Stimulated activated CD8-positive, alpha-beta memory T cell treated with anti-CD3 and anti-CD28 coated beads, Interleukin-12 subunit alpha, Interleukin-12 subunit beta, amount 100 ng/mL, for 24 hours (primary cell): ENCODE data around the gene ERVH48-1.
"Not testable (repeated sequence)": the region's sequence is repeated elsewhere in the genome, so short reads cannot be mapped to it uniquely, and the experiment has no call there.

ENCODE experiments used
- DNase-seq: peaks from one replicate; pipeline ENCODE4 v3.0.0-alpha.2; 2020; ENCODE audit errors: extremely low read depth

ERVH48-1 gene

GRCh38 chr21:42925114-42925926 lies at the start of gene ERVH48-1:
ERVH48-1 (minus strand) TSS chr21:42925630; CDS start chr21:42919006, 6,624 bp downstream.
- DNase-seq: no peak

- DNase-seq: peak; percentile 97
Observed at GRCh38 chr21:42973991-42974831, 48.8 kb upstream of the ERVH48-1 start, which contains the start of gene PKNOX1. PKNOX1 (plus strand) TSS chr21:42974562; CDS start chr21:43004382, 29,820 bp downstream.

GRCh38 chr21:42973309-42973990 lies 48.0 kb upstream of the ERVH48-1 start:
- no peak for DNase-seq

GRCh38 chr21:42971897-42972275 lies 46.5 kb upstream of the ERVH48-1 start:
- DNase-seq: no peak

GRCh38 chr21:42970946-42971653 lies 45.7 kb upstream of the ERVH48-1 start:
- DNase-seq: no peak

GRCh38 chr21:42969193-42969600 lies 43.8 kb upstream of the ERVH48-1 start:
- no peak for DNase-seq

- DNase-seq: not testable (repeated sequence)
Observed at GRCh38 chr21:42967616-42968015, 42.2 kb upstream of the ERVH48-1 start.

GRCh38 chr21:42965211-42965560 lies 39.8 kb upstream of the ERVH48-1 start:
- no peak for DNase-seq

GRCh38 chr21:42964546-42965210 lies 39.2 kb upstream of the ERVH48-1 start:
- DNase-seq: no peak

GRCh38 chr21:42964086-42964485 lies 38.7 kb upstream of the ERVH48-1 start:
- no peak for DNase-seq

GRCh38 chr21:42962380-42963007 lies 37.1 kb upstream of the ERVH48-1 start:
- no peak for DNase-seq

GRCh38 chr21:42959728-42960127 lies 34.3 kb upstream of the ERVH48-1 start:
- DNase-seq: no peak

GRCh38 chr21:42958122-42958521 lies 32.7 kb upstream of the ERVH48-1 start:
- not testable (repeated sequence) for DNase-seq

- no peak for DNase-seq
Observed at GRCh38 chr21:42956824-42957630, 31.6 kb upstream of the ERVH48-1 start.

- DNase-seq: not testable (repeated sequence)
Observed at GRCh38 chr21:42951193-42951592, 25.8 kb upstream of the ERVH48-1 start.

GRCh38 chr21:42949094-42949755 lies 23.8 kb upstream of the ERVH48-1 start:
- DNase-seq: not testable (repeated sequence)

- no peak for DNase-seq
Observed at GRCh38 chr21:42942244-42942643, 16.8 kb upstream of the ERVH48-1 start.

GRCh38 chr21:42941696-42942085 lies 16.3 kb upstream of the ERVH48-1 start:
- no peak for DNase-seq
